B cell (primary cell): ENCODE data around the gene THSD4.

Source experiments
- CTCF ChIP-seq: fragments of 200-600 bp; IDR thresholded peaks from one replicate; pipeline ENCODE4 v1.8.0; 2022; ENCODE audit warnings: antibody characterized with exemption, mild to moderate bottlenecking
- EZH2 ChIP-seq: IDR thresholded peaks from 2 replicates; pipeline ENCODE4 v1.6.1; 2012; ENCODE audit warnings: borderline replicate concordance, low read depth, mild to moderate bottlenecking, moderate library complexity, low read length; ENCODE audit not compliant: insufficient read depth, poor library complexity, severe bottlenecking

- TF ChIP-seq CTCF: no peak
- no peak for TF ChIP-seq EZH2
Observed at GRCh38 chr15:71385457-71385856, 270.2 kb downstream of the THSD4 start.
